A673 (cell line): ENCODE results near the gene VHLL. TPM values are rescaled to one million over a fixed set of nuclear protein-coding genes. Genes with fewer than 3 reads are reported as not detected.

Experiments used
- BruUV-seq: library from RNA; stranded (reverse); fragments of 400-500 nt; replicated peaks from 2 replicates; lab custom pipeline; 2021; lab: Mats Ljungman, UMichigan
- CTCF ChIA-PET: fragments of 300-600 bp; sonication (Branson Sonifier 250); formaldehyde crosslinking; loops from one replicate; lab custom pipeline; 2022; ENCODE audit warnings: antibody characterized with exemption; lab: Charles Lee
- POLR2A ChIA-PET: fragments of 300-600 bp; sonication (Branson Sonifier 250); formaldehyde crosslinking; loops from one replicate; lab custom pipeline; 2022; ENCODE audit warnings: antibody characterized with exemption; ENCODE audit not compliant: low non-redundant PET; lab: Charles Lee
- DNase-seq: peaks from one replicate; pipeline ENCODE4 v3.0.0-alpha.2; 2015; ENCODE audit warnings: low spot score
- H3K27ac ChIP-seq: fragments of 200-600 bp; sonication (generic); 2 replicates; pipeline ENCODE4 v1.5.1; 2016; ENCODE audit warnings: mixed run types, low read depth, mild to moderate bottlenecking, mixed read lengths, antibody characterized with exemption, low read length; ENCODE audit not compliant: poor library complexity, severe bottlenecking
- H3K27me3 ChIP-seq: fragments of 200-600 bp; sonication (generic); replicated peaks from 2 replicates; pipeline ENCODE4 v1.6.1; 2017; ENCODE audit warnings: mixed run types, low read depth, mild to moderate bottlenecking, mixed read lengths, antibody characterized with exemption, low read length; ENCODE audit not compliant: insufficient read depth, poor library complexity
- H3K36me3 ChIP-seq: fragments of 200-600 bp; sonication (generic); 2 replicates; pipeline ENCODE4 v1.6.1; 2016; ENCODE audit warnings: mixed run types, mild to moderate bottlenecking, mixed read lengths, antibody characterized with exemption, low read length; ENCODE audit not compliant: insufficient read depth, poor library complexity, severe bottlenecking
- H3K4me1 ChIP-seq: fragments of 200-600 bp; sonication (generic); 2 replicates; pipeline ENCODE4 v1.6.1; 2017; ENCODE audit warnings: mixed run types, mild to moderate bottlenecking, mixed read lengths, antibody characterized with exemption, low read length; ENCODE audit not compliant: insufficient read depth, poor library complexity, severe bottlenecking
- H3K4me3 ChIP-seq: fragments of 200-600 bp; sonication (generic); 2 replicates; pipeline ENCODE4 v1.5.1; 2016; ENCODE audit warnings: low read depth, mixed run types, mild to moderate bottlenecking, mixed read lengths, low read length; ENCODE audit not compliant: poor library complexity, severe bottlenecking
- H3K9me3 ChIP-seq: fragments of 200-600 bp; sonication (generic); 2 replicates; pipeline ENCODE4 v1.6.1; 2016; ENCODE audit warnings: mixed run types, low read depth, mild to moderate bottlenecking, mixed read lengths, antibody characterized with exemption, low read length; ENCODE audit not compliant: poor library complexity, severe bottlenecking
- EZH2 ChIP-seq: fragments of 200-600 bp; sonication (generic); IDR thresholded peaks from 2 replicates; pipeline ENCODE4 v1.6.1; 2017; ENCODE audit warnings: borderline replicate concordance, low read depth, mild to moderate bottlenecking, mixed read lengths, antibody characterized with exemption, low read length; ENCODE audit not compliant: poor library complexity, severe bottlenecking
- intact Hi-C: fragments of 100-400 bp; cut with micrococcal nuclease; formaldehyde crosslinking; loops from one replicate; pipeline ENCODE4 v1.10.0; 2022; ENCODE audit not compliant: unreplicated experiment
- total RNA-seq: library from RNA; stranded (reverse); gene quantifications from 2 replicates; pipeline ENCODE4 v1.2.3, GENCODE V29; 2021
- TF ChIP-seq, protein P1 (sequence below): fragments of 300-800, 200-600 bp; sonication (generic); conservative IDR thresholded peaks from 2 replicates; pipeline ENCODE4 v1.5.1; 2017; ENCODE audit warnings: low read depth, mild to moderate bottlenecking, antibody characterized with exemption, low read length, moderate library complexity, mixed read lengths

Gene VHLL
- total RNA-seq, 1 experiment from 2014 or later = not detected

DNA sequence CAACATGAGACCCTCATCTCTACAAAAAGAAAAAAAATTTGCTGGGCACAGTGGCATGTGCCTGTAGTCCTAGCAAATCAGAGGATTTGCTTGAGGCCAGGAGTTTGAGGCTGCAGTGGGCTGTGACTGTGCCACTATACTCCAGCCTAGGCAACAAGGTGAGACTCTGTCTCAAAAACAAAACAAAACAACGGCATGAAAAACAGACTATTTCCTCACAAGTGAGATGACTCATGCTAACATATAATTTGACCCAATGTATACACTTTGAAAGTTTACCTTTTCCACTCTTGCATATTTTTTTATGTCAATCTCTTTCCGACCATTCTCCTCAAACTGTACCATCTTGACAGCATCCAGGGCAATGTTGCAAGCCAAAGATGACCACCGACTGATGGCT lies 21.5 kb upstream of the VHLL start:
- ChIA-PET CTCF (interaction anchor here (0.5 kb wide), 1 partner anchor 226 kb away, joined by 5 read pairs; no protein-coding TSS in a partner anchor), POLR2A (no interaction called here)
- intact Hi-C loops = no loop called here
- no peak overlapping the region for H3K4me3 ChIP-seq
- H3K27ac ChIP-seq = no peak overlapping the region
- peaks cover 97% of the 10 kb centered on the region for H3K36me3 ChIP-seq
- TF ChIP-seq, protein P1, sequence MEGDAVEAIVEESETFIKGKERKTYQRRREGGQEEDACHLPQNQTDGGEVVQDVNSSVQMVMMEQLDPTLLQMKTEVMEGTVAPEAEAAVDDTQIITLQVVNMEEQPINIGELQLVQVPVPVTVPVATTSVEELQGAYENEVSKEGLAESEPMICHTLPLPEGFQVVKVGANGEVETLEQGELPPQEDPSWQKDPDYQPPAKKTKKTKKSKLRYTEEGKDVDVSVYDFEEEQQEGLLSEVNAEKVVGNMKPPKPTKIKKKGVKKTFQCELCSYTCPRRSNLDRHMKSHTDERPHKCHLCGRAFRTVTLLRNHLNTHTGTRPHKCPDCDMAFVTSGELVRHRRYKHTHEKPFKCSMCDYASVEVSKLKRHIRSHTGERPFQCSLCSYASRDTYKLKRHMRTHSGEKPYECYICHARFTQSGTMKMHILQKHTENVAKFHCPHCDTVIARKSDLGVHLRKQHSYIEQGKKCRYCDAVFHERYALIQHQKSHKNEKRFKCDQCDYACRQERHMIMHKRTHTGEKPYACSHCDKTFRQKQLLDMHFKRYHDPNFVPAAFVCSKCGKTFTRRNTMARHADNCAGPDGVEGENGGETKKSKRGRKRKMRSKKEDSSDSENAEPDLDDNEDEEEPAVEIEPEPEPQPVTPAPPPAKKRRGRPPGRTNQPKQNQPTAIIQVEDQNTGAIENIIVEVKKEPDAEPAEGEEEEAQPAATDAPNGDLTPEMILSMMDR = no peak
- no peak for TF ChIP-seq EZH2
- H3K9me3 ChIP-seq = no peaks in the 10 kb centered on the region
- BruUV-seq = no TSS peak
- H3K4me1 ChIP-seq = no peaks in the 10 kb centered on the region
- no peaks in the 10 kb centered on the region for H3K27me3 ChIP-seq
- DNase-seq = no peak

- POLR2A ChIA-PET = no interaction called here
- no TSS peak for BruUV-seq
Observed at GRCh38 chr1:156319664-156320063, 20.6 kb upstream of the VHLL start.

GRCh38 chr1:156316909-156317308 lies 17.8 kb upstream of the VHLL start:
- no TSS peak for BruUV-seq
- H3K4me3 ChIP-seq = no peak overlapping the region
- POLR2A ChIA-PET = interaction anchor here (0.7 kb wide), 1 partner anchor 16 kb away, joined by 5 read pairs; no protein-coding TSS in a partner anchor
- H3K36me3 ChIP-seq = peaks cover 99% of the 10 kb centered on the region
- CTCF ChIA-PET = no interaction called here
- no peaks in the 10 kb centered on the region for H3K9me3 ChIP-seq
- no peaks in the 10 kb centered on the region for H3K27me3 ChIP-seq
- H3K27ac ChIP-seq = no peak overlapping the region
- H3K4me1 ChIP-seq = no peaks in the 10 kb centered on the region
- TF ChIP-seq, protein P1 = no peak
- TF ChIP-seq EZH2 = no peak
- intact Hi-C loops = loop anchor here (10.0 kb wide), 2 partner anchors 172 to 392 kb away; no protein-coding TSS in a partner anchor
- DNase-seq = no peak

More at GRCh38 chr1:156319664-156320063, 20.6 kb upstream of the VHLL start:
- Histone ChIP-seq H3K4me1 (no peaks in the 10 kb centered on the region), H3K9me3 (no peaks in the 10 kb centered on the region), H3K27me3 (no peaks in the 10 kb centered on the region), H3K36me3 (peaks cover 97% of the 10 kb centered on the region), H3K27ac (no peak overlapping the region), H3K4me3 (no peak overlapping the region)
- intact Hi-C loops = loop anchor here (10.0 kb wide), 2 partner anchors 175 to 395 kb away; no protein-coding TSS in a partner anchor
- no peak for TF ChIP-seq EZH2
- TF ChIP-seq, protein P1 = peak; percentile 68
- peak; percentile 62 for DNase-seq
- CTCF ChIA-PET = interaction anchor here (0.6 to 1.1 kb wide), 2 partner anchors 94 to 193 kb away, joined by 3 to 5 read pairs; no protein-coding TSS in a partner anchor
